Nephron progenitor cell (in vitro differentiated cells): ENCODE measurements around the gene DBH.

ENCODE experiments used
- DNase-seq: peaks from one replicate; pipeline ENCODE4 v3.0.0; 2021
- H3K27ac Mint-ChIP-seq: 2 replicates; pipeline ENCODE4 v1.8.0; 2021; ENCODE audit warnings: mild to moderate bottlenecking, moderate library complexity, mixed read lengths
- H3K27me3 Mint-ChIP-seq: 2 replicates; pipeline ENCODE4 v1.8.0; 2021; ENCODE audit warnings: mild to moderate bottlenecking, low read depth, mixed read lengths; ENCODE audit not compliant: poor library complexity
- H3K36me3 Mint-ChIP-seq: 2 replicates; pipeline ENCODE4 v1.8.0; 2021; ENCODE audit warnings: low read depth, mixed read lengths
- H3K4me1 Mint-ChIP-seq: 2 replicates; pipeline ENCODE4 v1.8.0; 2021; ENCODE audit warnings: mixed read lengths
- H3K4me3 Mint-ChIP-seq: 2 replicates; pipeline ENCODE4 v1.8.0; 2021; ENCODE audit warnings: mild to moderate bottlenecking, moderate library complexity, mixed read lengths
- H3K9me3 Mint-ChIP-seq: 2 replicates; pipeline ENCODE4 v1.8.0; 2021; ENCODE audit warnings: mild to moderate bottlenecking, moderate library complexity, mixed read lengths
- CTCF ChIP-seq: fragments of 200-600 bp; sonication (generic); IDR thresholded peaks from 2 replicates; pipeline ENCODE4 v1.5.0; 2021; ENCODE audit warnings: antibody characterized with exemption

The DBH gene

GRCh38 chr9:133679466-133680061 lies 43.4 kb downstream of the DBH start:
- no peak for TF ChIP-seq CTCF
- no peaks in the 10 kb centered on the region for H3K9me3 Mint-ChIP-seq
- peak overlapping the region; percentile 45 for H3K27ac Mint-ChIP-seq
- H3K4me1 Mint-ChIP-seq = peaks cover 61% of the 10 kb centered on the region
- H3K4me3 Mint-ChIP-seq = no peak overlapping the region
- DNase-seq = no peak
- peaks cover 4% of the 10 kb centered on the region for H3K27me3 Mint-ChIP-seq
- H3K36me3 Mint-ChIP-seq = peaks cover 2% of the 10 kb centered on the region

GRCh38 chr9:133680250-133680975 lies 44.2 kb downstream of the DBH start:
- Mint-ChIP-seq H3K4me1 (peaks cover 59% of the 10 kb centered on the region), H3K36me3 (no peaks in the 10 kb centered on the region), H3K4me3 (no peak overlapping the region), H3K9me3 (no peaks in the 10 kb centered on the region), H3K27me3 (peaks cover 3% of the 10 kb centered on the region), H3K27ac (no peak overlapping the region)
- no peak for DNase-seq
- TF ChIP-seq CTCF = no peak

- H3K4me1 Mint-ChIP-seq = peaks cover 55% of the 10 kb centered on the region
- H3K27ac Mint-ChIP-seq = no peak overlapping the region
- no peak for TF ChIP-seq CTCF
These were observed 45.0 kb downstream of the DBH start for GRCh38 chr9:133680976-133681657.

GRCh38 chr9:133681658-133682306 lies 45.6 kb downstream of the DBH start:
- Mint-ChIP-seq H3K4me1 (peaks cover 49% of the 10 kb centered on the region), H3K9me3 (no peaks in the 10 kb centered on the region), H3K27me3 (peaks cover 3% of the 10 kb centered on the region), H3K36me3 (no peaks in the 10 kb centered on the region), H3K4me3 (peak overlapping the region; percentile 36), H3K27ac (no peak overlapping the region)
- no peak for TF ChIP-seq CTCF
- no peak for DNase-seq

More at GRCh38 chr9:133680976-133681657, 45.0 kb downstream of the DBH start:
- H3K9me3 Mint-ChIP-seq = no peaks in the 10 kb centered on the region
- DNase-seq = no peak
- H3K27me3 Mint-ChIP-seq = peaks cover 6% of the 10 kb centered on the region
- no peaks in the 10 kb centered on the region for H3K36me3 Mint-ChIP-seq
- no peak overlapping the region for H3K4me3 Mint-ChIP-seq

GRCh38 chr9:133682818-133683585 lies 46.8 kb downstream of the DBH start:
- H3K4me3 Mint-ChIP-seq = no peak overlapping the region
- no peak overlapping the region for H3K27ac Mint-ChIP-seq
- TF ChIP-seq CTCF = no peak
- peaks cover 54% of the 10 kb centered on the region for H3K4me1 Mint-ChIP-seq
- peaks cover 3% of the 10 kb centered on the region for H3K27me3 Mint-ChIP-seq
- H3K9me3 Mint-ChIP-seq = no peaks in the 10 kb centered on the region
- no peak for DNase-seq
- H3K36me3 Mint-ChIP-seq = no peaks in the 10 kb centered on the region
